Measurements from ENCODE around the gene TMEM253. TPM values are rescaled to one million over a fixed set of nuclear protein-coding genes. Genes with fewer than 3 reads are reported as not detected.
A peak's percentile ranks its signal among the peaks of the same experiment; 100 is the strongest.

Gene TMEM253
- total RNA-seq, 2 donors from 2014 or later: 1.3 TPM; not detected in 1

- intact Hi-C loops (cut with DNase I): no loop called here
- no peaks in the 10 kb centered on the region for H3K27me3 ChIP-seq
- H3K4me3 ChIP-seq: no peak overlapping the region
- WGBS, 2 donors: 77 to 87% methylated on average over 6 to 9 of the region's 10 CpGs
- ATAC-seq (no peak), DNase-seq (no peak)
- TF ChIP-seq POLR2A (IDR thresholded peaks at IDR 0.05): no peak
- TF ChIP-seq, protein P1, sequence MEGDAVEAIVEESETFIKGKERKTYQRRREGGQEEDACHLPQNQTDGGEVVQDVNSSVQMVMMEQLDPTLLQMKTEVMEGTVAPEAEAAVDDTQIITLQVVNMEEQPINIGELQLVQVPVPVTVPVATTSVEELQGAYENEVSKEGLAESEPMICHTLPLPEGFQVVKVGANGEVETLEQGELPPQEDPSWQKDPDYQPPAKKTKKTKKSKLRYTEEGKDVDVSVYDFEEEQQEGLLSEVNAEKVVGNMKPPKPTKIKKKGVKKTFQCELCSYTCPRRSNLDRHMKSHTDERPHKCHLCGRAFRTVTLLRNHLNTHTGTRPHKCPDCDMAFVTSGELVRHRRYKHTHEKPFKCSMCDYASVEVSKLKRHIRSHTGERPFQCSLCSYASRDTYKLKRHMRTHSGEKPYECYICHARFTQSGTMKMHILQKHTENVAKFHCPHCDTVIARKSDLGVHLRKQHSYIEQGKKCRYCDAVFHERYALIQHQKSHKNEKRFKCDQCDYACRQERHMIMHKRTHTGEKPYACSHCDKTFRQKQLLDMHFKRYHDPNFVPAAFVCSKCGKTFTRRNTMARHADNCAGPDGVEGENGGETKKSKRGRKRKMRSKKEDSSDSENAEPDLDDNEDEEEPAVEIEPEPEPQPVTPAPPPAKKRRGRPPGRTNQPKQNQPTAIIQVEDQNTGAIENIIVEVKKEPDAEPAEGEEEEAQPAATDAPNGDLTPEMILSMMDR (IDR thresholded peaks at IDR 0.05): no peak
- peaks cover 17 to 31% of the 10 kb centered on the region in 2 donors for H3K36me3 ChIP-seq (replicated peaks in 1 of 2; ENCODE audit: insufficient read depth in 1 of 2, low read depth in 2 of 2)
- H3K4me1 ChIP-seq: no peaks in the 10 kb centered on the region
- no peak overlapping the region for H3K27ac ChIP-seq
- H3K9me3 ChIP-seq: no peaks in the 10 kb centered on the region
These were observed 22.1 kb upstream of the TMEM253 start for GRCh38 chr14:21078726-21079125.

GRCh38 chr14:21081521-21082142, 19.2 kb upstream of the TMEM253 start:
- Histone ChIP-seq H3K4me3 (no peak overlapping the region), H3K27me3 (no peaks in the 10 kb centered on the region), H3K27ac (no peak overlapping the region), H3K4me1 (no peaks in the 10 kb centered on the region), H3K9me3 (no peaks in the 10 kb centered on the region), H3K36me3 (replicated peaks in 1 of 2; ENCODE audit: insufficient read depth in 1 of 2, low read depth in 2 of 2) (peaks cover 17 to 32% of the 10 kb centered on the region in 2 donors)
- no peak for DNase-seq
- WGBS, 2 donors: 92 to 93% methylated on average over 11 to 22 of the region's 30 CpGs
- intact Hi-C loops (cut with DNase I): no loop called here
- no peak for ATAC-seq
- TF ChIP-seq, protein P1 (IDR thresholded peaks at IDR 0.05): no peak
- TF ChIP-seq POLR2A (IDR thresholded peaks at IDR 0.05): no peak

DNA sequence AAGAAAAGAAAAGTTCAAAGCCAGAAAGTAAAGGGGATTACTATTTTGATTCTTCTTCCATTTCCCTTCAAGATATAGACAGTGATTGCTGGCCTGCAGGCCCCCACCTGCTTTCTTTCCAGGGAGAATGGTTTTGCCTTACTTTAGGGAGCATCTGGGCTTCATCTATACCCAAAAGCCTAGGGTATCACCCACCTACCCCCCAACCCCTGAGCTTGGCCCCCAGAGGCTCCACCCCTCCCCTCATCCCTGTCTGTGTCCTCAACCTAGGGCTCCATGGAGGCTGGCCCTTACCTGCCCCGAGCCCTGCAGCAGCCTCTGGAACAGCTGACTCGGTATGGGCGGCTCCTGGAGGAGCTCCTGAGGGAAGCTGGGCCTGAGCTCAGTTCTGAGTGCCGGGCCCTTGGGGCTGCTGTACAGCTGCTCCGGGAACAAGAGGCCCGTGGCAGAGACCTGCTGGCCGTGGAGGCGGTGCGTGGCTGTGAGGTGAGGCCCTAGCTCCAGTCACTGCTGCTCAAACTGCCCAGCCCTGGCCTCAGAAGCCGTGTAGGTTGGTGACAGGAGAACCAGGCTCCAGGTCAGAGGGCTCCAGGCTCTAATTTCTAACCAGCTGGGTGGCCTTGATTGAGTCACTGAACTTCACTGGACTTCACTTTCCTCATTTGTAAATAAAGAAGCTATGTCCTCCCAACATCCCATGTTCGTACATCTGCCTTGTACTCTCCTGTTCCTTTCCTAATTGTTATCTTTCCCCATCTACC, 17.1 kb upstream of the TMEM253 start:
- Histone ChIP-seq H3K36me3 (replicated peaks in 1 of 2; ENCODE audit: insufficient read depth in 1 of 2, low read depth in 2 of 2) (peaks cover 13 to 29% of the 10 kb centered on the region in 2 donors), H3K27me3 (no peaks in the 10 kb centered on the region), H3K9me3 (no peaks in the 10 kb centered on the region), H3K27ac (peak overlapping the region in 1 of 4 donors; percentile 6), H3K4me1 (no peaks in the 10 kb centered on the region), H3K4me3 (no peak overlapping the region)
- intact Hi-C loops (cut with DNase I): no loop called here
- no peak for DNase-seq
- TF ChIP-seq, protein P1 (IDR thresholded peaks at IDR 0.05): no peak
- TF ChIP-seq POLR2A (IDR thresholded peaks at IDR 0.05): no peak
- ATAC-seq: no peak
- WGBS, 2 donors: 84 to 88% methylated on average over 4 to 11 of the region's 11 CpGs

- no peak for TF ChIP-seq POLR2A (IDR thresholded peaks at IDR 0.05)
- TF ChIP-seq, protein P1 (IDR thresholded peaks at IDR 0.05): no peak
- H3K36me3 ChIP-seq (replicated peaks in 1 of 2; ENCODE audit: insufficient read depth in 1 of 2, low read depth in 2 of 2): peaks cover 12 to 25% of the 10 kb centered on the region in 2 donors
- WGBS, 2 donors: 77 to 86% methylated on average over 2 of the region's 2 CpGs
These were observed 16.5 kb upstream of the TMEM253 start for GRCh38 chr14:21084396-21084795.

More at GRCh38 chr14:21084396-21084795, 16.5 kb upstream of the TMEM253 start:
- Histone ChIP-seq H3K9me3 (no peaks in the 10 kb centered on the region), H3K27me3 (no peaks in the 10 kb centered on the region), H3K4me1 (no peaks in the 10 kb centered on the region), H3K4me3 (no peak overlapping the region), H3K27ac (peak overlapping the region in 1 of 4 donors; percentile 15)
- intact Hi-C loops (cut with DNase I): no loop called here
- no peak for ATAC-seq
- DNase-seq: no peak
